K562 treated with DMSO at 1 percent for 4 hours (cell line): ENCODE measurements around the gene VASP. TPM values are rescaled to one million over a fixed set of nuclear protein-coding genes. Genes with fewer than 3 reads are reported as not detected.

Source experiments
- total RNA-seq: library from RNA; unstranded; fragments of 300-600 nt; gene quantifications from 2 replicates; pipeline ENCODE4 v1.2.3, GENCODE V29; 2022; ENCODE audit not compliant: insufficient read depth

Gene VASP
- 91.0 and 99.4 TPM in 2 replicates for total RNA-seq

GRCh38 chr19:45506989-45507871 is at the start of gene VASP:
Gene VASP (plus strand): TSS chr19:45507479. CDS start chr19:45507772, 293 bp downstream.

GRCh38 chr19:45467456-45468158 is 39.7 kb upstream of the VASP start, which contains the start of gene FOSB:
Gene FOSB (plus strand): TSS chr19:45467996. CDS start chr19:45468587, 591 bp downstream.

GRCh38 chr19:45498411-45499195 is 8.7 kb upstream of the VASP start, which contains the start of gene PPM1N:
Gene PPM1N (plus strand): TSS chr19:45498443. CDS start chr19:45498473, 30 bp downstream.

Other genes with a start within 250 kb of the VASP start
- gene CKM, start 184.6 kb upstream of the VASP start, total RNA-seq: not detected in 2 replicates
- 2.4 and 4.9 TPM in 2 replicates for gene KLC3, start 166.7 kb upstream of the VASP start, total RNA-seq
- gene ERCC2, start 136.9 kb upstream of the VASP start, total RNA-seq: 26.3 and 27.2 TPM in 2 replicates
- 15.9 and 26.6 TPM in 2 replicates for gene PPP1R13L, start 102.4 kb upstream of the VASP start, total RNA-seq
- 2.8 and 2.9 TPM in 2 replicates for gene POLR1G, start 100.8 kb upstream of the VASP start, total RNA-seq
- 53.4 and 72.7 TPM in 2 replicates for gene ERCC1, start 83.6 kb upstream of the VASP start, total RNA-seq
- gene FOSB, start 39.5 kb upstream of the VASP start, total RNA-seq: 1.0 and 2.9 TPM in 2 replicates
- gene RTN2, start 10.4 kb upstream of the VASP start, total RNA-seq: 56.5 and 60.3 TPM in 2 replicates
- gene PPM1N, start 9.0 kb upstream of the VASP start, total RNA-seq: 12.6 and 14.2 TPM in 2 replicates
- gene OPA3, start 77.3 kb downstream of the VASP start, total RNA-seq: 5.3 and 15.5 TPM in 2 replicates
- gene GPR4, start 94.7 kb downstream of the VASP start, total RNA-seq: not detected in 2 replicates
- gene EML2, start 131.9 kb downstream of the VASP start, total RNA-seq: 48.9 and 83.8 TPM in 2 replicates
- gene GIPR, start 160.7 kb downstream of the VASP start, total RNA-seq: 11.7 and 15.8 TPM in 2 replicates
- 823 and 893 TPM in 2 replicates for gene SNRPD2, start 184.5 kb downstream of the VASP start, total RNA-seq
- 22.5 and 31.7 TPM in 2 replicates for gene QPCTL, start 185.2 kb downstream of the VASP start, total RNA-seq
- 16.7 TPM in 2 replicates for gene FBXO46, start 223.4 kb downstream of the VASP start, total RNA-seq
- gene MEIOSIN, start 226.0 kb downstream of the VASP start, total RNA-seq: 0.28 and 0.44 TPM in 2 replicates